ENCODE data around the gene LCE3A.
"Not testable (repeated sequence)": the region's sequence is repeated elsewhere in the genome, so short reads cannot be mapped to it uniquely, and the experiment has no call there.

Gene LCE3A, protein sequence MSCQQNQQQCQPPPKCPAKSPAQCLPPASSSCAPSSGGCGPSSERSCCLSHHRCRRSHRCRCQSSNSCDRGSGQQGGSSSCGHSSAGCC

GRCh38 chr1:152622803-152623202 lies at the start of gene LCE3A:
Gene LCE3A, minus strand, starts transcription at chr1:152623103. Its CDS starts 0 bp downstream, at chr1:152623103.
- no peak within 1 kb of the TSS for H3K27ac Mint-ChIP-seq
- peaks cover 10% of the 10 kb centered on the region for H3K9me3 Mint-ChIP-seq (ENCODE audit: low read depth)
- H3K36me3 Mint-ChIP-seq, result no peaks in the 10 kb centered on the region
- no peaks in the 10 kb centered on the region for H3K4me1 Mint-ChIP-seq (ENCODE audit: low read depth)
- no peak within 1 kb of the TSS for H3K4me3 Mint-ChIP-seq
- peaks cover 20% of the 10 kb centered on the region for H3K27me3 Mint-ChIP-seq

DNA sequence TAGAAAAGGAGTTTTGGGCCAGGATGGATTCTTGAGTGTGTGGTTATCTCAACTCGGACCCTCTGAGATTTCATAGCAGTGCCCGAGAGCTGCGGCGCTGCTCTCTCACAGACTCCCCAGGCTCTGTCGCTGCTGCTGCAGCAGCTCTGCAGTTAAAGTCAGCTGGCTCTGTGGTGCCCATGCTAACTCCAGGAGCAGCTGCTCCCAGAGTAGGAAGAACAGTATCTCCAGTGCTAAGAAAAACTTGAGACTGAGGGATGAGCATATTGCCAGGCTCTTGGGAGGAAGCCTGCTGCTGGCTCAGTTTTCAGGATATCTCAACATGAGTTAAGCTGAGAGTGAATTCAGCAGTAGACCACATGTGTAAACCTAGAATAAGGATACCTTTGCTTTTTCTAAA lies 44.7 kb upstream of the LCE3A start:
- peaks cover 13% of the 10 kb centered on the region for H3K27me3 Mint-ChIP-seq
- no peak overlapping the region for H3K4me3 Mint-ChIP-seq
- H3K4me1 Mint-ChIP-seq (ENCODE audit: low read depth), result no peaks in the 10 kb centered on the region
- H3K27ac Mint-ChIP-seq, result no peak overlapping the region
- no peaks in the 10 kb centered on the region for H3K36me3 Mint-ChIP-seq
- no peaks in the 10 kb centered on the region for H3K9me3 Mint-ChIP-seq (ENCODE audit: low read depth)

- not testable (repeated sequence) for H3K9me3 Mint-ChIP-seq (ENCODE audit: low read depth); H3K36me3 Mint-ChIP-seq; H3K4me3 Mint-ChIP-seq; H3K4me1 Mint-ChIP-seq (ENCODE audit: low read depth); H3K27ac Mint-ChIP-seq
- H3K27me3 Mint-ChIP-seq, result peaks cover 13% of the 10 kb centered on the region
Measured at GRCh38 chr1:152666171-152666570, 43.3 kb upstream of the LCE3A start.

GRCh38 chr1:152663098-152663497 lies 40.2 kb upstream of the LCE3A start, which contains the start of gene LCE2D:
Gene LCE2D, plus strand, starts transcription at chr1:152663380. Its CDS starts 726 bp downstream, at chr1:152664106.
- Mint-ChIP-seq H3K4me3 (no peak within 1 kb of the TSS), H3K4me1 (ENCODE audit: low read depth) (no peaks in the 10 kb centered on the region), H3K27me3 (peaks cover 7% of the 10 kb centered on the region), H3K9me3 (ENCODE audit: low read depth) (no peaks in the 10 kb centered on the region), H3K27ac (no peak within 1 kb of the TSS), H3K36me3 (no peaks in the 10 kb centered on the region)

- H3K36me3 Mint-ChIP-seq, result no peaks in the 10 kb centered on the region
- no peak overlapping the region for H3K27ac Mint-ChIP-seq
- H3K9me3 Mint-ChIP-seq (ENCODE audit: low read depth), result no peaks in the 10 kb centered on the region
- H3K4me1 Mint-ChIP-seq (ENCODE audit: low read depth), result peaks cover 2% of the 10 kb centered on the region
- H3K27me3 Mint-ChIP-seq, result peaks cover 2% of the 10 kb centered on the region
- no peak overlapping the region for H3K4me3 Mint-ChIP-seq
Measured at GRCh38 chr1:152658649-152659048, 35.7 kb upstream of the LCE3A start.

DNA sequence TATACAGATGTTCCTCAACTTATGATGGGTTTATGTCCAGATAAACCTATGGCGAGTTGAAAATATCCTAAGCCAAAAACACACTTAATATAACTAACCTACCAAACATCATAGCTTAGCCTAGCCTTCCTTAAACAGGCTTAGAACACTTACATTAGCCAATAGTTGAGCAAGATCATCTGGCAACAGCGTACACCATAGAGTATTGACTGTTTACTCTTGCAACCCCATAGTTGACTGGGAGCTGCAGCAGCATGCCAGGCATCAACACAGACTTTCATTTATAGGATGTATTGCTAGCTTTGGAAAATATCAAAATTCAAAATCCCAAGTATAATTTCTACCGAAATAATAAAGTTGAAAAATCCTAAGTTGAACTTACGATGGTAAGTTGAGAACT lies 34.8 kb upstream of the LCE3A start:
- H3K9me3 Mint-ChIP-seq (ENCODE audit: low read depth), result no peaks in the 10 kb centered on the region
- no peaks in the 10 kb centered on the region for H3K36me3 Mint-ChIP-seq
- no peak overlapping the region for H3K27ac Mint-ChIP-seq
- peaks cover 2% of the 10 kb centered on the region for H3K4me1 Mint-ChIP-seq (ENCODE audit: low read depth)
- H3K27me3 Mint-ChIP-seq, result peaks cover 4% of the 10 kb centered on the region
- H3K4me3 Mint-ChIP-seq, result no peak overlapping the region

DNA sequence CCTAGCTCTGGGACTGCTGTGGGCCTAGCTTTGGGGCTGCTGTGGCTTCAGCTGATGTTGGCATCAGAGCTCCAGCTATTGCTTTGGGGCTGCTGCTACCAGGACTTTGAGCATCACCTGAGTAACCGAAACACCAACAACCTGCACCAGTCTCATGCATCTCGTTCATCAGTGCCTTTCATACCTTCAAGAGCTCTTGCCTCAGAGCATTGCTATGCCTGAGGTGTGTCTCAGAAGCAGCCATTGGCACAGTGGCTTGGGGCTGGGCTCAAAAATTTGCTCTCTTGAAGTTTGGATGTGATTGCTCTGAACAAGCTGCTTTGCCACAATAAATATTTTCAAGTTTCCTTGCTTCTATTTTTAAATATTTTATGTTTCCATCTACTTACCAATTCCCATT lies 33.6 kb upstream of the LCE3A start:
- H3K9me3 Mint-ChIP-seq (ENCODE audit: low read depth), result no peaks in the 10 kb centered on the region
- H3K4me1 Mint-ChIP-seq (ENCODE audit: low read depth), result peaks cover 2% of the 10 kb centered on the region
- H3K4me3 Mint-ChIP-seq, result no peak overlapping the region
- peaks cover 5% of the 10 kb centered on the region for H3K27me3 Mint-ChIP-seq
- no peak overlapping the region for H3K27ac Mint-ChIP-seq
- no peaks in the 10 kb centered on the region for H3K36me3 Mint-ChIP-seq

DNA sequence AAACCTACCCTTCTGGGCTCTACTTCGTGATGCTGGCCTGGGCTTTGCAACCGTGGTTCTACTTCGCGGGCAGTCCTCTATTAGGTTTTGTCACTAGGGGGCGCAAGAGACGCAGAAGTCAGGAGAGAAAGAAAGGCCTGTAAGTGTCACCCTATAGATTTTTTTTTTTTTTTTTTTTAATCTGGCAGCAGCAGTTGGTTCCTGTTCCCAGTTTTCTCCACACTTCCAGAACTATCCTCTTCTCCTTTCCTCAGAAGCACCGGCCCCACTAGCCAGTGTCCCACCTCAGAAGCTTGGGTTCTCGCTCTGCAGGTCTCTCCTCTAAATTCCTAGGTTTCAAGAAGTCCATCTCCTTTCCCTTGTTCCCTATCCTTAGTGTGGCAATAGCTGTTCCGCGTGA lies 31.2 kb upstream of the LCE3A start:
- Mint-ChIP-seq H3K27me3 (peaks cover 6% of the 10 kb centered on the region), H3K4me3 (no peak overlapping the region), H3K27ac (no peak overlapping the region), H3K4me1 (ENCODE audit: low read depth) (peaks cover 2% of the 10 kb centered on the region), H3K9me3 (ENCODE audit: low read depth) (no peaks in the 10 kb centered on the region), H3K36me3 (no peaks in the 10 kb centered on the region)

- no peaks in the 10 kb centered on the region for H3K9me3 Mint-ChIP-seq (ENCODE audit: low read depth)
- H3K27ac Mint-ChIP-seq, result no peak overlapping the region
- peaks cover 14% of the 10 kb centered on the region for H3K27me3 Mint-ChIP-seq
- no peak overlapping the region for H3K4me3 Mint-ChIP-seq
- H3K36me3 Mint-ChIP-seq, result no peaks in the 10 kb centered on the region
- H3K4me1 Mint-ChIP-seq (ENCODE audit: low read depth), result no peaks in the 10 kb centered on the region
Measured at GRCh38 chr1:152646656-152647055, 23.8 kb upstream of the LCE3A start.

DNA sequence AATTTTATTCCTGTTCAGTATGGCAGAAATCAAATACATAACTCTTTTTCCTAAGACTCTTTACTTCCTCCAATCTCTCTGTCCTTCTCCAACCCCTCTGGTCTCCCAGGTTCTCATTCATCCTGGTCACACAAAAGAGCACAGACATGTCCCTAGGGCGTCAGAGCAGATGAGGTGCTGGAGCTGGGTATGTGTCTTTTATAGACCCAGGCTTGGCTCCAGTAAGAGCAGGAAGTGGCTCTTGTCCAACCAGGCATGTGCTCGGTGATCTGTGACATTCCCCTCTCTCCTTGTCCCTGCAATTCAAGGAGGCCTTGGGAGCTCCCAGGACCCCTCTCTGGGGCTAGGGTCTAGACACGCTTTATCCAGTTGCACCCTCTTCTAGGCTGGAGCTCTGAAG lies 22.2 kb upstream of the LCE3A start:
- H3K36me3 Mint-ChIP-seq, result no peaks in the 10 kb centered on the region
- no peak overlapping the region for H3K27ac Mint-ChIP-seq
- no peaks in the 10 kb centered on the region for H3K9me3 Mint-ChIP-seq (ENCODE audit: low read depth)
- no peak overlapping the region for H3K4me3 Mint-ChIP-seq
- peaks cover 13% of the 10 kb centered on the region for H3K27me3 Mint-ChIP-seq
- no peaks in the 10 kb centered on the region for H3K4me1 Mint-ChIP-seq (ENCODE audit: low read depth)

GRCh38 chr1:152643945-152644344 lies 21.0 kb upstream of the LCE3A start:
- Mint-ChIP-seq H3K27me3 (peaks cover 12% of the 10 kb centered on the region), H3K4me1 (ENCODE audit: low read depth) (no peaks in the 10 kb centered on the region), H3K36me3 (no peaks in the 10 kb centered on the region), H3K27ac (no peak overlapping the region), H3K4me3 (no peak overlapping the region), H3K9me3 (ENCODE audit: low read depth) (peaks cover 6% of the 10 kb centered on the region)

- Mint-ChIP-seq H3K9me3 (ENCODE audit: low read depth) (peaks cover 7% of the 10 kb centered on the region), H3K4me3 (no peak overlapping the region), H3K27me3 (peaks cover 4% of the 10 kb centered on the region), H3K36me3 (no peaks in the 10 kb centered on the region), H3K4me1 (ENCODE audit: low read depth) (no peaks in the 10 kb centered on the region), H3K27ac (no peak overlapping the region)
Measured at GRCh38 chr1:152640351-152640750, 17.4 kb upstream of the LCE3A start.

- H3K4me1 Mint-ChIP-seq (ENCODE audit: low read depth), result no peaks in the 10 kb centered on the region
- no peaks in the 10 kb centered on the region for H3K9me3 Mint-ChIP-seq (ENCODE audit: low read depth)
- H3K27ac Mint-ChIP-seq, result no peak overlapping the region
- no peaks in the 10 kb centered on the region for H3K36me3 Mint-ChIP-seq
- H3K4me3 Mint-ChIP-seq, result no peak overlapping the region
- peaks cover 17% of the 10 kb centered on the region for H3K27me3 Mint-ChIP-seq
Measured at GRCh38 chr1:152630596-152630995, 7.7 kb upstream of the LCE3A start.

- H3K4me1 Mint-ChIP-seq (ENCODE audit: low read depth), result no peaks in the 10 kb centered on the region
- H3K27ac Mint-ChIP-seq, result no peak overlapping the region
- H3K4me3 Mint-ChIP-seq, result no peak overlapping the region
- no peaks in the 10 kb centered on the region for H3K36me3 Mint-ChIP-seq
- peaks cover 25% of the 10 kb centered on the region for H3K27me3 Mint-ChIP-seq
- no peaks in the 10 kb centered on the region for H3K9me3 Mint-ChIP-seq (ENCODE audit: low read depth)
Measured at GRCh38 chr1:152626744-152627143, 3.8 kb upstream of the LCE3A start.

DNA sequence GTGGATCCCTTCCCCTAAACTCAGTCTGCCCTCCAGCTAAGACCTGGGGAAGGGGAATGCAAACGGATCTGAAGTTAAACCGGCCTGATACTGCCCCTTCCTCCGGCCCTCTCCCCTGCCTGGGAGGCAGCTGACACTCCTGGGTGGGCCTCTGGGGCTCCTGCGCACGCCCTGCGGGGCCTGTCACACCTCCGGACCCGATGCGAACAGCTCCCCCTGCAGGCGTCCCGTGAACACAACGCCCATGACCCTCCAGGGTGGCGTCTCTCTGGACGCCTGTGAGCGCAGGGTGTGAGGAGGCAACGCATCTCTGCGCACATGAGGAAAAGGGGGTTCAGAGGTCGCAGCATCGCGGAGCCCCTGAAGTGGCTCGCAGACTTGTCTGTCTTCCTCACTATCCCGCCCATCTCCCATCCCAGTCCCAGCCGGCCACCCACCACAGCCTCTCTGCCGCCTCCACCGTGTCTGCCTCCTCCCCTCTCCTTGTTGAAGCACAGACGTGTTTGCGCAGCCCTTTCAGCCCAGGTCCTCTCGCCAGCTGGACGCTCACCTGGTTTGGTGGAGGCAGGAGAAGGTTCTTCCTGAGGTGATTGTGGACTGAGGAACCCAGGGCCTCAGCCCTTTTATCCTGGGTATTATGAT lies 421 bp upstream of the LCE3A start:
- no peak overlapping the region for H3K27ac Mint-ChIP-seq
- H3K4me3 Mint-ChIP-seq, result no peak overlapping the region
- H3K9me3 Mint-ChIP-seq (ENCODE audit: low read depth), result peaks cover 10% of the 10 kb centered on the region
- peaks cover 20% of the 10 kb centered on the region for H3K27me3 Mint-ChIP-seq
- H3K4me1 Mint-ChIP-seq (ENCODE audit: low read depth), result no peaks in the 10 kb centered on the region
- H3K36me3 Mint-ChIP-seq, result no peaks in the 10 kb centered on the region

DNA sequence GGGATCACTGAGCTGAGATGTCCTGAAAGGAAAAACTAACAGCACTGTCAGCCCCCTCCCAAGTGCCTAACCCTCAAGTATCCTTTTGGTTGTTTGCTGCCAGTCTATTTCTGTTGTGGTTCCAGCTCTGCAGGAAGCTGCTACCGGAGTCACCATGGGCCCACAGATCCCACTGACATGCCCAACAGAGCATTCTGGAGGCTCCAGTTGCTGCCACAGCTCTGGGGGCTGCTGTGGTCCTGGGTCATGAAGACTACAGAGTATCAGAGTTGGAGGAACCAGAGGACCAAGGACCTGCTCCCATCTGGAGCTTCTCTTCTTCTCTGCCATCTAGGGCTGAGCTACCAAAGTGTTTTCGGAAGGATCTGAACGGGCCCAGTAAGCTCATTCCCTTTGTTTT lies 910 bp downstream of the LCE3A start:
- no peak overlapping the region for H3K27ac Mint-ChIP-seq
- H3K27me3 Mint-ChIP-seq, result peaks cover 14% of the 10 kb centered on the region
- H3K4me1 Mint-ChIP-seq (ENCODE audit: low read depth), result no peaks in the 10 kb centered on the region
- H3K9me3 Mint-ChIP-seq (ENCODE audit: low read depth), result peaks cover 10% of the 10 kb centered on the region
- no peaks in the 10 kb centered on the region for H3K36me3 Mint-ChIP-seq
- H3K4me3 Mint-ChIP-seq, result no peak overlapping the region

Measured in activated naive CD8-positive, alpha-beta T cell (primary cell).